Fibroblast of lung (primary cell): Measurements from ENCODE around the gene DLK1.

Source experiments
- EZH2 ChIP-seq: IDR thresholded peaks from 2 replicates; pipeline ENCODE4 v1.5.1; 2012; ENCODE audit warnings: low read length, control low read depth, mild to moderate bottlenecking; ENCODE audit errors: missing control alignments
- TF ChIP-seq, protein P1 (sequence below), 2 donors: IDR thresholded peaks in 1 of 2; conservative IDR thresholded peaks in 1 of 2; 1 replicate in 1 of 2; 2 replicates in 1 of 2; pipeline ENCODE4 v1.5.1; 2011 to 2012; ENCODE audit warnings: low read length in 2 of 2, control low read depth in 1 of 2, inconsistent platforms in 1 of 2, low read depth in 1 of 2, mild to moderate bottlenecking in 1 of 2

DNA sequence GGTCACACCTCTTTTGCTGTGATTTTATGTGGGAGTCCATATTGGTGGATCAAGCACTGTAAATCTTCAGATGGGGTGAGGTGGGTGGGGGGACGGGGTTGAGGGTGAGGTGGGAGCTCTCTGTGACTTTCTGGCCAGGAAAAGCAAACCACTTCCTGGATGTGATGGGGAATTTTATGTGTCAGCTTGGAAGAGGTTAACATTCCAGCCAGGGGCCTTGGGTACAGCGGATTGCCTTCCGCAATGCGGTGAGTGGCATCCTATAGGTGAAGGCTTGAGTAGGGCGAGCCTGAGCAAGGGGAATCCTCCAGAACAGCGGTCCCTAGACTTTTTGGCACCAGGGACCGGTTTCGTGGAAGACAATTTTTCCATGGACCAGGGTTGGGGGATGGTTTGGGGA is 36.2 kb downstream of the DLK1 start:
- TF ChIP-seq, protein P1, sequence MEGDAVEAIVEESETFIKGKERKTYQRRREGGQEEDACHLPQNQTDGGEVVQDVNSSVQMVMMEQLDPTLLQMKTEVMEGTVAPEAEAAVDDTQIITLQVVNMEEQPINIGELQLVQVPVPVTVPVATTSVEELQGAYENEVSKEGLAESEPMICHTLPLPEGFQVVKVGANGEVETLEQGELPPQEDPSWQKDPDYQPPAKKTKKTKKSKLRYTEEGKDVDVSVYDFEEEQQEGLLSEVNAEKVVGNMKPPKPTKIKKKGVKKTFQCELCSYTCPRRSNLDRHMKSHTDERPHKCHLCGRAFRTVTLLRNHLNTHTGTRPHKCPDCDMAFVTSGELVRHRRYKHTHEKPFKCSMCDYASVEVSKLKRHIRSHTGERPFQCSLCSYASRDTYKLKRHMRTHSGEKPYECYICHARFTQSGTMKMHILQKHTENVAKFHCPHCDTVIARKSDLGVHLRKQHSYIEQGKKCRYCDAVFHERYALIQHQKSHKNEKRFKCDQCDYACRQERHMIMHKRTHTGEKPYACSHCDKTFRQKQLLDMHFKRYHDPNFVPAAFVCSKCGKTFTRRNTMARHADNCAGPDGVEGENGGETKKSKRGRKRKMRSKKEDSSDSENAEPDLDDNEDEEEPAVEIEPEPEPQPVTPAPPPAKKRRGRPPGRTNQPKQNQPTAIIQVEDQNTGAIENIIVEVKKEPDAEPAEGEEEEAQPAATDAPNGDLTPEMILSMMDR (conservative IDR thresholded peaks at IDR 0.05 in 1 of 2, IDR thresholded peaks at IDR 0.05 in 1 of 2; ENCODE audit: low read depth in 1 of 2, low read length in 2 of 2): no peak
- no peak for TF ChIP-seq EZH2
